NCI-H748 treated with DMSO at 0.1 percent for 48 hours (cell line): ENCODE data around the gene TSC2.

Experiments
- DNase-seq: peaks from one replicate; lab custom pipeline; 2025; lab: John Stamatoyannopoulos, UW

Gene TSC2

DNA sequence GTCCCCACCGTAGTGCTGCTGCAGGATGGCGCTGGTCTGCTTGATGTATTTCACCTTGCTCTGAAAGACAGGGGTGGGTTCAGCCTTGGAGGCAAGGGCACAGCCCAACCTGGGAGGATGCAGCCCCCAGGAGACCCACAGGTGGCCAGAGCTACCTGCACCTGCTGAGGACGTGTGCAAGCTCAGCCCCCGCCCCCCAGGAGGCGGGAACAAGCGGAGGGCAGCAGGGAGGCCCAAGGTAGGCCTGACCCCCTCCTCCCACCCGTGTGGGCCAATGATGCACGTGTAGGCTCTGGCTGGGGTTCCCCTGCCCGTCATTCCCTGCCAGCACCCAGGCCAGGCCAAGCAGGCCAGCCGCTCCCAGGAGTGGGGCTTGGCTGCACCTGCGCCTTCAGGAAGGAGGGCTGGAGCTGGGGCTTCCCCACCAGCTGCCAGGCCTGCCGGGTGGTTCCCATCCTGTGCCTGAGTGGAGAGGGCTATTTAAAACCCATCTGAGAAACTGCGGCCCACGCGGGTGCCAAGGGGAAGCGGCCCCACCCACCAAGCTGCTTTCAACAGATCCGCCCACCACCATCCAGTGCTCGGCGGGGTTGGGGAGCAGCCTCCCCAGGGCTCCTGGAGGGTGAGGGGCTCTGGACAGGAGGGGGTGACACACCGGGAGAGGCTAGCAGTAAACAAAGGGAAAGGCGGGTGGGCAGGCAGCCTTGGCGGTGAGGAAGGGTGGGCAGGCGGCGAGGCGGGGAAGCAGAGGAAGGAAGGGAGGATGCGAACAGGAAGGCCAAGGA lies 3.9 kb upstream of the TSC2 start:
- DNase-seq, result no peak

DNA sequence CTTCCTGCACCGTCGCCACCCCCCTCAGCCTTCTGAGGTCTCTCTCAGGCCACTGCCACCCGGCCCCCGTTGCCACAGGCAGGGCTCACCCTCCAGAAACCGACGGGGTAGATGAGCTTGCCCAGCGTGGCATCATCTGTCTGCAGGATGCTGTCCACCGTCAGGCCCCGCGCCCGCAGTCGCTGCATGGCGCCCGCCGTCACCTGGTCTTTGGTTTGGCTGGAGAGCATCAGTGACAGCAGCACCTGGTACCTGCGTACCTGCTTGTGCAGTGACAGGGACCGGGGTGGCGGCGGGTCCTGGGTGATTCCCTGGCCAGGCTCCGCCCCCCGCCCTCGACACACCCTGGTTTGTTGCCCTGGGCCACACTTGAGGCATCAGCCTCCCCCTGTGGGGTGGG lies 3.2 kb upstream of the TSC2 start:
- DNase-seq, result no peak

DNA sequence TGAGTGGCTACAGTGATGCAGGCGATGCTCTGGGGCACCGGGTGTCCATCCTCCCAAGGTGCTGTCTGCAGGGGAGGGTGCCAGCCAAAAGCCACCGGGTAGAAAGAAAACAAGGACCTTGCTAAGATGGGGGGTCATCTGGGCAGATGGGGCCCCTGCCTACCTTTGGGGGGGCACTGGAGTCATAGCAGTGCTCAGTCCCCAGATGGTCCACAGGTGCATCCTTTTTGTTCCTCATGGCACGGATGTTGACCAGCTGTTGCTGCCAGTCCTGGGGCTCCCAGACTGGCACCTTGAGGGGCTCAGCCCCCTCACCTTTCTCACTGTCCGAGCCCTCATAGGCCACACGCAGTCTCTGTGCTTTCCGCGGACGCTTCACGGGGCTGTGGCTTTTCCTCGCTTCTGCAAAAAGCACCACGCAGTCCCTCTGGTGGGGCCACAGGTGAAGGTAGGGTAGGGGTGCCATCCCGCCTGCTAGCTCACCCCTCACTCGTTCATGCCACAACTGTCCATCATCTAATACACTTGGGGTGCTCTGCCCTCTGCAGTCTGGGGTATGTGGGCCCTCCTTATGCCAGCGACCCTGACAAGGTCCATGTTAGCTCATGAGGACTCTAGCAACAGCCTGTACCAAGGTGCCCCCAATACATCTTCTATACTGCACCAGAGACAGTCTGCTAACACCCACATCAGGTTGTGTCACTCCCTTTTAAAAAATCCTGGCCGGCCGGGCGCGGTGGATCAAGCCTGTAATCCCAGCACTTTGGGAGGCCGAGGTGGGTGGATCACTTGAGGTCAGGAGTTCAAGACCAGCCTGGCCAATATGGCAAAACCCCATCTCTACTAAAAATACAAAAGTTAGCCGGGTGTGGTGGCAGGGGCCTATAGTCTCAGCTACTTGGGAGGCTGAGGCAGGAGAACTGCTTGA lies 1.6 kb upstream of the TSC2 start:
- DNase-seq, result no peak

DNA sequence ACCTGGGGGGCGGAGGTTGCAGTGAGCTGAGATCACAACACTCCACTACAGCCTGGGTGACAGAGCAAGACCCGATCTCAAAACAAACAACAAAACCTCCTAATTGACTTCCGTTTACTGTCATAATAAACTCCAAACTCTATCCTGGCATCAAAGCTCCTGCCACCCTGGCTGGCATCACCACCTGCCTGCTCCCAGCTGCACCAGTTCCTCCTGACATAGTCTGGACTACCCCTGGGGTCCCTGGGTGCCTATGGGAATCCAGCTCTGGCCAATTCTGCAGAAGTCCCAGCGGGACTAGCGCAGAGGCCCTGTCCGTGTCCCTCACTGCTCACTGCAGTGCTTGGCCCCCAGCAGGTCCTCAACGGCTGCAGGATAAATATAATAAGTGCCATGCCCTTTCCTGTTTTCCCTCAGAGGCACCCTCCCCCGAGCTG lies 874 bp upstream of the TSC2 start:
- no peak for DNase-seq

DNA sequence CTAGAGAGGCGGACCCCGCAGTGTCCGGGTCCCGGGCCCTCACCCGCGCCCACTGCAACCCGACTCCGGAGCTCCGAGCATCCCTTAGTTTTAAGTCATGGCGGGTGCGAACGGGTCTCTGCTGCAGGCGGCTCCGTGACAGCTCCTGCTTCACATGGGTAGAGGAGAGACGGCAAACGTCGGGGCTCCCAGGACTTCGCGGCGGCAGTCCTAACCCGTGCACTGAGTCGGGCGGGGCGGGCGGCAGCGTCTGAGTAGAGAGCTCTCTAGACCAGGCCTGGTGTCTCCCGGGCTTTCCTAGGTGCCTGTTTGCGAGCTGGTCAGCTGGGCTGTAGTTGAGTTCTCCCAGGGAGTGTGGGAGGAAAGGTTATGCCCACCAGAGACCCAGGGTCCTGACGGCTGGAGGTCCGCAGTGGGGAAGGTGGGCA lies 345 bp downstream of the TSC2 start:
- DNase-seq, result no peak

DNA sequence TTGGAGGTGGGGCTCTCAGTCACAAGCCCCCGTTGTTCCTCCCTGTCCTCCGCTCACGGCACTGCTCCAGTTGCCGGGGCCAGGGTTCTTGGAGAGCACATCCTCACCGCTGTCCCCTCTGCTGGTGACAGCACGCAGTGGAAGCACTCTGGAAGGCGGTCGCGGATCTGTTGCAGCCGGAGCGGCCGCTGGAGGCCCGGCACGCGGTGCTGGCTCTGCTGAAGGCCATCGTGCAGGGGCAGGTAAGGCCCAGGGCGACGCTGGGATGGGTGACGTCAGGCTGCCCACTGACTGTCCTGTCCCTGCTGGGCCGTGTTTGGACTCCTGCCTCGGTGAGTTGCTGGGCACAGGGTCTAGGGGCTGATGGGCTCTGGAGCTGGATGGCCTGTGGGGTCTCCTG lies 5.4 kb downstream of the TSC2 start:
- no peak for DNase-seq

DNA sequence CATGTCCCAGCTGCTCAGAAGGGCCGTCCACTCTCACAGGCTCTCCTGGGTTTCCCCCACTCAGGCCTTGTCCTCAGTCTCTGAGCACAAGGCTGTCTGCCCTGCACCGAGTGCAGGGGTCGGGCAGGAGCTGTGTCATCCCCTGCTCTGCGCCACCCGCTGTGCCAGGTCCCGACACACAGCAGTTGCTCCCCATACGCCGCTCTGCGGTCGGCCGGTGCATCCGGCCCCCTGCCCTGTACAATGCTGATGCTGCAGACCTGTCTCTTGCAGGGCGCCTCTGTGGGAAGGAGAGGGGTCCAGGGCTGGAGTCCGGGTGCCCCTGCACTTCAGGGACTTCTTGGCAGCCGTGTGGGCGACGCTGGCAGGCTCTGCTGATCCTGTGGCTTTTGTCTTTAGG lies 6.1 kb downstream of the TSC2 start:
- DNase-seq, result no peak

DNA sequence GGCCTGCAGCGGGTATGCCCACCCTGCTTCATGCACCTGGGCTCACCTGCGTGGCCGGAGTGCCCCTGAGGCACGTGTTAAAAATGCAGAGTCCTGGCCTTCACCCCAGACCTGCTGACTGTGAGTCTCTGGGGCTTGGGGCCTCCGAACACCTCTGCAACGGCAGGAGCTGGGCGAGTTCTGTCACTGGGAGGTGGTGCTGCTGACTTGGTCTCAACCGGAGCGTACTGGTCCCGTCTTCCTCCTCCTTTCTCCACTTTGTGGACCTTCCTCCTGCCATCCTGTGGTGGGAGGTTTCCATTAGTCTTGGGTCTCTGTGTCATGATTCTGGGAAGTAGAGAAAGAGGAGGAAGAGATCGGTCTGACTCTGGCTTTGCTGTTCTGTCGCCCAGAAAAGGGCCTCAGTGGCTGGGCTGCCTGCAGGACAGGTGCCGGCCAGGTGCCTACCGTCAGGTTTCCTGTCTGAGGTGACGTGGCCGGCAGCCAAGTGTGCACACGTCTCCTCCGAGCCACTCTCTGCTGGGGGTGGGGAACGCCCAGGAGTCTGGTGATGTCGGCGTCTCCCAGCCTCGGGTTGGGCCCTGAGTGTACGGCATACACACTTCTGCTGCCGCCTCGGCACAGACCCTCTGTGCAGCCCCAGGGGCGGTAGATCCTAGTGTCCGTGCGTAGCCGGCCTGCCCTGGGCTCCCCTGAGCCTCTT lies 6.9 kb downstream of the TSC2 start:
- DNase-seq, result no peak

DNA sequence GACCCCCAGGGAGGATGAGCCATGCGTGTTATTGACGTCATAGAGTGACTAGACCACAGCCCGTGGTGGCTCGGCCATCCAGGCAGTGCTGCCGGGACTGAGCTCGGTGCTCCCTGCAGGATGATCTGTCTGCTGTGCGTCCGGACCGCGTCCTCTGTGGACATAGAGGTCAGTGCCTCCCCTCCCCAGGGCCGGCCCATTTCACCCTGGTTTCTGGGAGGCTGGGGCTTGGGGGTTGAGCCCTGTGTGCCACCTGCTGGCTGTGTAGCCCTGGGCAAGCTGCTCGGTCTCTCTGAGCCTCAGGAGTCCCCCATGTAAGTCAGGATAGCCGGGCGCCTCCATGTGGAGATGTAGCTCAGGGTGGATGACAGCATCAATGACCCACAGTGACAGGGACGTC lies 8.3 kb downstream of the TSC2 start:
- DNase-seq, result no peak

DNA sequence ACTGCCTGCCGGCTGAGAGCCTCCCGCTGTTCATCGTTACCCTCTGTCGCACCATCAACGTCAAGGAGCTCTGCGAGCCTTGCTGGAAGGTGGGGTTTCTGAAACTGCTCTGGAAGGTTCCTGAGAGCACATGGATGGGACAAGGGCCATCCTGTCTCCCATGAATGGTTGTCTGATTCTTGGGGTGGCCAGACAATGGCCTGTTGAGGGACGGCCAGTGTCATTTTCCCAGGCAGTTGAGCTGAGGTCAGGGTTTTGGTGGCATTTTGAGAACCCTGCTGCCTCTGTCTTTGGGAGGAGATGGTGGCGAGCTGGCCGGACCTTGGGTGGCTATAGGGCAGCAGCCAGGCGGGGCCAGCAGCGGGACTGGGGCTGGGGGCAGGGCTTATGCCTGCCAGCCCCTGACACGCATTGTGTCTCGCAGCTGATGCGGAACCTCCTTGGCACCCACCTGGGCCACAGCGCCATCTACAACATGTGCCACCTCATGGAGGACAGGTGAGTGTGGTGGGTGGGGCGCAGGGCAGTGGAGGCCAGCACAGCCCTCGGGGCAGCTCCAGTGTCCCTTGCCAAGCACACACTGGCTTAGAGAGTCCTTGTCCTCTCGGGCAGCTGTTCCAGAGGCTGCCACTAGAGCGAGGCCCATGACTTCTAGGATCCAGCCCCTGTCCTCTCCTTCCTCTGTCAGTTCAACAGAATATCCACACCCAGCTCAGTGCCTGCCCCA lies 9.1 kb downstream of the TSC2 start:
- no peak for DNase-seq

DNA sequence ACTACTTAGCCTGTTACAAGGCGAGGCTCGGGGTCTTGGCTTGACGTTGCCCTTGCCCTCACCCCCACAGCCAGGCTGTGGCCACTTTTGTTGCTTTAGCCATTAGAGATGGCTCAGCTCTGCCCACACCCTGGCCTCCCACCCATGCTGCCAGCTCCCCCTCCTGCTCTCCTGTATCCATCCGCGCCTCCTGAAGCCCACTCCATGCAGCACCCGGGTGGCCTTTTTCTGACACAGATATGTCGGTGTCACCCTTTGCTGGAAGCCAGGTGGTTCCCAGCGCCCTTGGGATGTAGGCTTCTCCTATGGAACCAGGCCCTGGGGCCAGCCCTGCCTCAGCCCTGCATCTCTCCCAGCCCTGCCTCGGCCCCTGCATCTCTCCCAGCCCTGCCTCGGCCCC lies 9.7 kb downstream of the TSC2 start:
- no peak for DNase-seq

DNA sequence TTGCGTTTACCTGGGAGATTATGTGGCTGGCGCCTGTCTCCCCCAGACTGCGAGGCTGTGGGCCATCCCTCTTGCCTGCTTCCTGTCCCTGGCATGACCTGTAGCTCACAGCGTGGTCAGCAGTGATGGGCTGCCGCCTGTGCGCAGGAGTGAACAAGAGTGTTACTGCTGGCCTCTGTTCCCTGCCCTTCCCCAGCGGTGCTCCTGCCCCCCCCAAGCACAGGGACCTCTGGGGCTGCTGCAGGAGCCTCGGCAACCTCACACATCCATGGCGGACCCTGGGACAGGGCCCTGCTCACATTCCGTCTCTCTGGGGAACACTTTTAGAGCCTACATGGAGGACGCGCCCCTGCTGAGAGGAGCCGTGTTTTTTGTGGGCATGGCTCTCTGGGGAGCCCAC lies 10.6 kb downstream of the TSC2 start:
- DNase-seq, result no peak

DNA sequence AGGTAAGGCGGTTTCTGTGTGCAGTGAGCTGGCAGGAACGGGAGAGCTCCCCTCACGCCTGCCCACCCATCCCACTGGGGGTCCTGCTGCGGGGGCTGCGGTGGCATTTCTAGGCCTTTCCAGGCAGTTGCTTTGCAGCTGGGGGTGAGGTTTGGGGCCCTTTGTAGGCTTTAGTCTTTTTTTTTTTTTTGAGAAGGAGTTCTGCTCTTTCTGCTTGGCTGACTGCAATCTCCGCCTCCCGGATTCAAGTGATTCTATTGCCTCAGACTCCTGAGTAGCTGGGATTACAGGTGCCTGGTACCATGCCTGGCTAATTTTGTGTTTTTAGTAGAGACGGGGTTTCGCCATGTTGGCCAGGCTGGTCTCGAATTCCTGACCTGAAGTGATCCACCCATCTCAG lies 11.1 kb downstream of the TSC2 start:
- DNase-seq, result no peak

DNA sequence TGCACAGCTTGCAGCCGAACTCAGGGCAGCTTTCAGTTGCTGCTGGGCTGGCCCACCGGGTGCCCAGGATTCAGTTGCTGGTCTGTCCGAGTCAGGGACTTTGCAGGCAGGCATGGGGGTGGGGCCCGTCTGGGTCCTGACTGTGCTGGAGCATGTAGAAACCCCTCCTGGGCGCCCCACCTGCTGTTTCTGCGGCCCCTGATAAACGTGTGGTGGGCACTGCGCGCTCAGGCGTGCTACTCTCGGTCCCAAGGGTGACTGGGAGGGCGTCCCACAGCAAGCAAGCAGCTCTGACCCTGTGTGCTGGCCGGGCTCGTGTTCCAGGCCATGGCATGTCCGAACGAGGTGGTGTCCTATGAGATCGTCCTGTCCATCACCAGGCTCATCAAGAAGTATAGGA lies 12.6 kb downstream of the TSC2 start:
- DNase-seq, result no peak

DNA sequence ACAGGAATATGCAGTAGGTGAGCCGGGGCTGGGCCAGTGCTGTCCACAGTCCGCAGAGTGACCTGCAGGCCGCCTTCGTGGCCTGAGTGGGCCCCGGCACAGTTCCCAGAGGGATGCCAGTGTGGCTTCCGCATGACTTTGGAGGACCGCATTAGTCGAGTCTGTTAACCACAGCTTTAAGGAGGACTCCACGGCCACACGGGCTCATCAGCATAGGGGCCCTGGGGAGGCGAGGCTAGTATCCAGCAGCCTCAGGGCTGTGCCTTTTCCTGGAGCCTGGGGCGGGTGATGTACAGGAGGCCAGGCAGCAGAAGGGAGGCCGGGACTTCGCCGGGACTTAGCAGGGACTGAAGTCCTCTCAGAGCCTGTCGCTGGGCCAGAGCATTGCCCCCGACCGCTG lies 13.2 kb downstream of the TSC2 start:
- DNase-seq, result no peak

DNA sequence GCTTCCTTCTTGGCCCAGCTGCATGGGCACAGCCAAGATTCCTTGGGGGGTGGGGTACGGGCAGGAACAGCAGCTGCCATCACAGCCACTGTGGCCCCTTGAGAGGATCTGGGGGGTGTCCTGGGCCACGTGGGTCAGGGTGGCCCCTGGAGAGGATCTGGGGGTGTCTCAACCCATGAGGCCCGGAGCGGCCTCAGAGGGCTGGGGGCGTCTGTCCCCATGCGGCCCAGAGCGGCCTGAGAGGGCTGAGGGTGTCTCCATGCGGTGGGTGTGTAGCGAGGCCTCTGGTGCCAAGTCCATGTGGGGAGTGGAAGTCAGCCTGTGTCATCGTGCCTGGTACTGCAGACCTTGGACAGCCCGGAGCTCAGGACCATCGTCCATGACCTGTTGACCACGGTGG lies 13.7 kb downstream of the TSC2 start:
- no peak for DNase-seq

DNA sequence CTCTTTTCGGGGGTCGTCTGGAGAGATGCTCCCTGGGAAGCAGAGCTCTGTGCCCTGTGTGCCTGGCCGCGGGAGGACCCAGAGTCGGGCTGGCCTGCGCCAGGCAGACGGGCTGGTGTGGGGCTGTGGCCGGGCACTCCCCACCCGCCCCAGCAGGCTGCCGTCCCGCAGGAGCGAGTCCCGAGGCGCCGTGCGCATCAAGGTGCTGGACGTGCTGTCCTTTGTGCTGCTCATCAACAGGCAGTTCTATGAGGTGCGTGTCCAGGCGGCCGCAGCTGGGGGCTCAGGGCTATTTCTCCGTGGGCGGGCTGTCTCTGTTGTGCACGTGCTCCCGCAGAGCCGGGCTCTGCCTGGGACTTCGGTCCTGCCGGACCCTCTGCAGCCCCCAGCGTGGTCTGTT lies 15.0 kb downstream of the TSC2 start:
- no peak for DNase-seq

DNA sequence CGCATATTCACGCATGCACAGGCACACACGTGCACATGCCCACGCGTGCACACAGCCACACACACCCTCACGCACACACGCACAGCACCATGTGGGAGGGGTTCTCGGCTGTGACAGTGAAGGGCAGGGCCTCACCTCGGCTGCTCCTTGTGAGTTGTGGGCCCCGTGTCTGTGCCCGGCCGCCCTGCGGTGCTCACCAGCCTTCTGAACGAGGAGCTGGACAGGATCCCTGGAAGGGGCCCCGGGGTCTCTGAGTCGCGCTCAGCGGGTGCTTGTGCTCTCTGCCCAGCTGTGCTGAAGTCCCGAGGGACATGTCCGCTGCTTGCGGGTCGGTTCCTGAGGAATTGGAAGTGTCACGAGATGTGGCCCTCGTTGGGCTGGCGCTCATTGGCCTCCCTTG lies 16.1 kb downstream of the TSC2 start:
- no peak for DNase-seq

DNA sequence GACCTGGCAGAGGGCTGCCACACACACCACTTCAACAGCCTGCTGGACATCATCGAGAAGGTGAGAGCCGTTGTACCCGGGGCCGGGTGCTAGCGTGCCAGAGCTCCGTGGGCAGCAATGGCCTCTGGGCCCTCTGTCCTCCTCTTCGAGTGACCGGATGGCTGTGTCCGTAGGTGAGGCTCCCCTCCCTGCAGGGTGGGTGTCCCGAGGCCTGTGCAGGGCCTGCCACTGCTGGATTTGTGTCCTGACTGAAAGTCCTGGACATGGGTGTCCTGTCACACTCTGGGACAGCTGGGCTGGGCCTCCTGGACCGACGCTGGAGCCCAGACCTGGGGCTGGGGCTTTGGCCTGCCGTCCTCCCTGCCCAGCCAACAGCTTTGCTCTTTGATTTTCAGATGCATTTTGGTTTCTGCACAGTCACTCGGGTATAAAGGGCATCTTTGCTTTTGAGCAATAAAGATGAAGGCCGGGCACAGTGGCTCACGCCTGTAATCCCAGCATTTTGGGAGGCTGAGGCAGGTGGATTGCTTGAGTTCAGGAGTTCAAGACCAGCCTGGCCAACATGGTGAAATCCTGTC lies 16.7 kb downstream of the TSC2 start:
- DNase-seq, result no peak

DNA sequence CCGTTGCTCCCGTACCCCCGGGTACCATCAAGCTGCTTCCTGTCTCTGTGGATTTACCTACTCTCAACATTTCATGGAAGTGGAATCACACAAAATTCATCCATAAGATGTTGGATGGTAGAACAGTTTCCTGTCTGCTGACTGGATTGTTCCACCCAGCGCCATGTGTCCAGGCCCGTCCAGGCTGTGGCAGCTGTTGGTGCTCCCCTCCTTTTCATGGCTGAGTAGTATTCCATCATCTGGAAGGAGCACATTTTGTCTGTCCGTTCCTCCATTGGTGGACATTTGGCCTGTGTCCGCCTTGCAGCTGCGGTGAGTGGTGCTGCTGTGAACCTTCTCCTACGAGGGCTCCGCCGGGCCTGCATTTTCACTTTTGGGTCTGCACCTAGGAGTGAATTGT lies 18.4 kb downstream of the TSC2 start:
- DNase-seq, result no peak

DNA sequence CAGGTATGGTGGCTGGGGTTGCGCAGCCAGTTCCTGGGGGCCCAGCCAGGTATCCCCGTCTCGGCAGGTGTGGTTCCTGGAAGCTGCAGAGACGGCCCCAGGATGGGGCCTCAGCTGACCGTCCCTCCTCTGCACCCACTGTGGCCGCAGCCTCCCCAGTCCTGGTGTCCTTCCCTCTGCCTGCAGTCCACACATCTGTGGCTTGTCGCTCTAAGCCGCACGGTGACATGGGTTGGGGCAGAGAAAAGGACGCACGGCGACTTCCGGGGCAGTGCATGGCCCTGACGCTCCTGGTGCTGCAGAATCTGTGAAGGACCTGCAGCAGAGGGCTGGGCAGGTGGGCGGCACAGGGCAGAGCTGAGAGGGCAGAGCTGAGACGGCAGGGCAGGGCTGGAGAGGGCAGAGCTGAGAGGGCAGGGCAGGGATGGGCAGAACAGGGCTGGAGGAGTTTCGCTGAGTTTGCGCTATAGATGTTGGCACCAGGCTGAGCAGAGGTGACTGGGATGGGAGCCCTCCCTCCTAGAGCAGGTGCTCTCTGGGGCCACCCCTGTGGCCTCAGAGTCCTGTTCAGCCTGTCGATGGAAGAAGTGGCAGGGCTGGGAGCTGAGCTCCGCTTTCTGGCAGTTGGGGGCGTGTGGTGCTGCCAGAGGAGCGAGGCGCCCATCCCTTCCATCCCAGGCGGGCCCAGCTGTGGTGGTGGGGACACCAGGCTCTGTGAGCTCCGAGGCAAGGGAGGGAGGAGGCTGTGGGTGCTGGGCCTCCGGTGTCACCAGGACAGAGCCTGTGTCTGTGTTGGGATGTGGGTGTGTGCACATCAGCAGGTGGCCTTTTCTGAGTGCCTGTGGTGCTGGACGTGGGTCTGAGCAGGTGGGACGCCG lies 23.0 kb downstream of the TSC2 start:
- no peak for DNase-seq
